Activated CD4-positive, alpha-beta memory T cell treated with anti-CD3 and anti-CD28 coated beads for 36 hours (primary cell): ENCODE results near the gene RASGRP1. TPM values are rescaled to one million over a fixed set of nuclear protein-coding genes. Genes with fewer than 3 reads are reported as not detected.

Experiments
- total RNA-seq, 2 experiments: library from RNA; stranded (reverse); gene quantifications; one replicate each; pipeline ENCODE4 v1.2.3, GENCODE V29; 2021

The RASGRP1 gene
- total RNA-seq, 2 experiments from 2014 or later, result 167 to 174 TPM

Other genes with a start within 250 kb of the RASGRP1 start
- gene FAM98B, start 110.7 kb downstream of the RASGRP1 start, total RNA-seq, result 10 to 100 TPM; 40.2 to 44.7 TPM